HG03066 (cell line): ENCODE data around the gene MTHFD1L.

ENCODE experiments used
- ATAC-seq: cut with Tn5 transposase; IDR thresholded peaks from one replicate; pipeline ENCODE4 v1.9.1; 2021; ENCODE audit warnings: low read depth; ENCODE audit not compliant: unreplicated experiment

MTHFD1L gene

GRCh38 chr6:150897400-150897943 lies 32.0 kb downstream of the MTHFD1L start:
- no peak for ATAC-seq

- no peak for ATAC-seq
Measured at GRCh38 chr6:150898399-150899170, 33.1 kb downstream of the MTHFD1L start.

GRCh38 chr6:150899231-150899630 lies 33.7 kb downstream of the MTHFD1L start:
- no peak for ATAC-seq

GRCh38 chr6:150900049-150900448 lies 34.5 kb downstream of the MTHFD1L start:
- ATAC-seq: no peak

- no peak for ATAC-seq
Measured at GRCh38 chr6:150902142-150902776, 36.8 kb downstream of the MTHFD1L start.

GRCh38 chr6:150905769-150906168 lies 40.3 kb downstream of the MTHFD1L start:
- ATAC-seq: no peak

GRCh38 chr6:150906641-150907326 lies 41.3 kb downstream of the MTHFD1L start:
- ATAC-seq: no peak

GRCh38 chr6:150907383-150907782 lies 41.9 kb downstream of the MTHFD1L start:
- no peak for ATAC-seq

- no peak for ATAC-seq
Measured at GRCh38 chr6:150908901-150909300, 43.4 kb downstream of the MTHFD1L start.

- ATAC-seq: no peak
Measured at GRCh38 chr6:150910561-150910960, 45.1 kb downstream of the MTHFD1L start.

GRCh38 chr6:150914372-150914771 lies 48.9 kb downstream of the MTHFD1L start:
- no peak for ATAC-seq

GRCh38 chr6:150915131-150915879 lies 49.8 kb downstream of the MTHFD1L start:
- no peak for ATAC-seq

GRCh38 chr6:150915880-150916265 lies 50.4 kb downstream of the MTHFD1L start:
- no peak for ATAC-seq

GRCh38 chr6:150919938-150920337 lies 54.4 kb downstream of the MTHFD1L start:
- ATAC-seq: no peak

GRCh38 chr6:150922137-150922536 lies 56.6 kb downstream of the MTHFD1L start:
- no peak for ATAC-seq

- ATAC-seq: no peak
Measured at GRCh38 chr6:150924808-150925589, 59.5 kb downstream of the MTHFD1L start.

GRCh38 chr6:150925590-150925928 lies 60.1 kb downstream of the MTHFD1L start:
- ATAC-seq: no peak

- no peak for ATAC-seq
Measured at GRCh38 chr6:150925976-150926375, 60.5 kb downstream of the MTHFD1L start.

GRCh38 chr6:150928882-150929281 lies 63.4 kb downstream of the MTHFD1L start:
- ATAC-seq: no peak

GRCh38 chr6:150929416-150929815 lies 63.9 kb downstream of the MTHFD1L start:
- no peak for ATAC-seq
